Right renal cortex interstitium (tissue), 3 donors: ENCODE measurements around the gene BSCL2. TPM values are rescaled to one million over a fixed set of nuclear protein-coding genes. Genes with fewer than 3 reads are reported as not detected.
A peak's percentile ranks its signal among the peaks of the same experiment; 100 is the strongest.
"Not testable (repeated sequence)": the region's sequence is repeated elsewhere in the genome, so short reads cannot be mapped to it uniquely, and the experiment has no call there.

ENCODE experiments used
- DNase-seq, 3 donors: peaks; one replicate each; pipeline ENCODE4 v3.0.0-alpha.2; 2013; ENCODE audit warnings: low read depth in 3 of 3, low spot score in 2 of 3
- polyA plus RNA-seq, 3 donors: library from polyadenylated mRNA; unstranded; fragments of 120-200 nt; gene quantifications; one replicate each; pipeline ENCODE4 v1.2.1, GENCODE V29; 2013; ENCODE audit not compliant: insufficient read length in 3 of 3

BSCL2 gene
- polyA plus RNA-seq, 3 donors = 65.2 to 74.4 (median 71.1) TPM

- no peak for DNase-seq
Measured at GRCh38 chr11:62689421-62690183, 17.6 kb downstream of the BSCL2 start, which contains the start of gene LRRN4CL. Gene LRRN4CL, minus strand, starts transcription at chr11:62689530. Its CDS starts 1,022 bp downstream, at chr11:62688508.

DNA sequence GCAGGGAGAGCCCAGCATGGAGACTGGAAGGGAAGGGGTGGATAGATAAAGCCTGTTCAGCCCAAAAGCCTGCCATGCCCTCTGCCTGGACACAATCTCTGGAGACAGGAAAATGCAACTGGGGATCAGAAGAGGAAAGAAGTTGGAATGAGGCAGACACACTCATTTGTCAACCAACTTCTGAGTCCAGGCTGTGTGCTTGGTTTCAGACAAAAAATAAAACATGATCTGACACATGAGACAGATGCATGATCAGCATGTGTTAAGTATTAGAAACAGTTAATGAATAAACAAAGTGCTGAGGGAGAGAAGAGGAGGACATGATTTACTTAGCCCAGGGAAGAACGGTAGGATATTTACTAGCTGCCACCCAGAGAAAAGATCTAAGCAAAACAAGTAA is 18.7 kb downstream of the BSCL2 start:
- no peak for DNase-seq

GRCh38 chr11:62687508-62688396 is 19.5 kb downstream of the BSCL2 start:
- no peak for DNase-seq

GRCh38 chr11:62682518-62682917 is 24.7 kb downstream of the BSCL2 start:
- no peak for DNase-seq

DNA sequence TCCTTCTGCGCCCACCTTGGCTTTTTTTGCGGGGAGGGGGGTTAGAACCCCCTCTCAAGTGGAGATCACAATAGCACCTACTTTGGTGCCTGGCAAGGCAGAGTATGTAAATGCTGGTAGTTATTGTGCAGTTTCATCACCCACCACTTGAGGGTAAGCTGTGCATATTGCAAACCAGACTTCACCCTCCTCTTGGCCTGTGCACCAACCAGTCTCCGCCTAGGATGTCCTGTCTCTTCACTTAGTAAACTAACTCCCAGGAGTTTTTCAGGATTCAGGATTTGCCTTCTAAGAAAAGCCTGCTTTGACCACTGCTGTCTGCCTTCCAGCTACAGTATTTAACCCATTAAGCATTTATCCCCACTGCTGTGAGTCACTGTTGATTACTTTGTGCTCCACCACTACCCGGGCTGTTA is 26.4 kb downstream of the BSCL2 start:
- DNase-seq = no peak

GRCh38 chr11:62678770-62679696 is 28.2 kb downstream of the BSCL2 start, which contains the start of gene UBXN1:
Gene UBXN1, minus strand, starts transcription at chr11:62679073. Its CDS starts 150 bp downstream, at chr11:62678923.
- DNase-seq = peak in 1 of 3 donors; percentile 76

DNA sequence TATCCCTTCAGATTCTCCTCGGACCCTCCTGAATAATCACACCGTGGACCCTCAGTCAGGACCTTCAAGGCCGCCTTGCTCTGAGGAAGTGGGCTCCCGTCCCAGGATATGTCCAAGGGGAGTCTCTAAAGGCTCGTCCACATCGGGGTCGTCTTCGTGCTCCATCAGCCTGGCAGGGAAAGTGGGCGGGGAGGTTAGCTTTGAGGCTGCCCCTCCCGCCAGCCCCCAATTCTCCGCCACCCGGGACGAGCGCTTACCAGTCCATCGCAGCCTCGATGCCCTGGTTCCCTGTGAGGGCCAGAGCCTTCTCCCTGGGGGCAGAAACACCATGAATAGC is 28.8 kb downstream of the BSCL2 start:
- no peak for DNase-seq

DNA sequence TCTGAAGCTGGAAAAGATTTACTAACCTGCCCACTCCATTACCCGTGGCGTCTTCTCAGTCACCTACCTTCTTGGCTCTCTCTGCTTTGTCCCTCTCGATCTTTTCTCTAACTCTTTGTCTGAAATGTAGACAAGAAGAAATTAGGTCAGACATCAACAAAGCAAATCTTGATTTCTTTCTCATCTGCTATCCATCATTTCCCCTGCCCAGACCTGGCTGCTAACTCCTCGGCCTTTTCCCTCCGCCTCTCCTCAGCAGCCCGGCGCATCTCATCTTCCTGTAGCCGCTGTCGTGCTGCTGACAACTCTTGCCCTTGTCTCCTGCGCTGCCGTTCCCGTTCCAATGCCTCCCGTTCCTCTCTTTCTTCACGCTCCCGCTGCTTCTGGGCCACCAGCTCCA is 29.5 kb downstream of the BSCL2 start:
- no peak for DNase-seq

DNA sequence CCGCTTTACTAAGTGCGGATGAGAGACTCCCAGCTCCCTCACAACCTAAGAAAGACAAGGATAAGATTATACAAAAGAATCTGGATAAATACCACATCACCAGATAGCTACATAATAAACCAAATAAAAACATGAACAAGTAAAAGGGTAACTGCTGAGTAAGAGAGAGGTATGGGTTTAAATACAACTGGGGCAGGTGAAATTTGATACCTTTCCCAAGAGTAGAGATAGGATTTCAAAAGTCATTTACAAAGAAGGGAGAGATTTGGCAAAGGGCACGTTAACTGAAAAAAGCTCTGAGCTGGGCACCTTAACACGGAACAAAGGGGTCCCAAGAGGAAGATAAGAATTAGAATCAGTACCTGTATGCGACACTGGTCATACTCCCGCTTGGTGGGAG is 30.1 kb downstream of the BSCL2 start:
- DNase-seq = no peak

DNA sequence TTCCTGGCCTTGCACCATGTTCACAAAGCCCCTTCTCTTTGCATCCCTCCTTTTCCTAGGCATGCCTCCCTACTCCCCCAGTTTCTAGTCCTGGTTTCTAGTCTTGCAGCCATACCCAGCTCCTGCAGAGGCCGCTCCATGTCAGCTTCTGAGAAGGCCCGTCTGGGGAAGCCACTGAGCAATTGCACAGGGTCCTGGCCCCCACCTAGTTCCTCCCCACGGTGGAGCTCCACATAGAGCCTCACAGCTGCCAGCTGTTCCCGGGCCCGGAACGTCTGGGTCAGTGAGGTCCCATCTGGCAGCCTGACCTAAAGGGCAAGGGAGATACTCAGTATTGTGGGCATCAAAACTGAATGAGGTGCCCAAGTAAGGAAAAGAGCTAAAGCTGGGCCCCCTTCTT is 30.5 kb downstream of the BSCL2 start:
- no peak for DNase-seq

GRCh38 chr11:62675415-62675814 is 31.8 kb downstream of the BSCL2 start:
- DNase-seq = not testable (repeated sequence)

DNA sequence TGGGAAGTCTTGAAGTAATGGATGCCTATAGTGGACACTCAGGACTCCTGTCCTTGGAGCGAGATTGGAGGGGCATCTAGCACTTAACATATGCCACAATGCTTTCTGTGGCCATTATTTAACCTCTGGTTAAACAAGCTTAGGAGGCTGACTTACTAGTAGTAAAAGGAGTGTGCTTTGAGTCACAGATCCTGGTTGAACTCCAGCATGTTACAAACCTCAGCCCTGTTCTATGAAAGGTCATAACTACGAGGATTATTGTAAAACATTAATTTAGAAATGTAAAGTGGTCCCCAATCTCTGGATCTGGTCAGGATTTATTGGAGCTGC is 34.1 kb downstream of the BSCL2 start:
- DNase-seq = no peak

- DNase-seq = peak in 1 of 3 donors; percentile 68
Measured at GRCh38 chr11:62671608-62672389, 35.4 kb downstream of the BSCL2 start, which contains the start of the genes LBHD1 and UQCC3. Gene LBHD1, minus strand, starts transcription at chr11:62672267. Its CDS starts 2,236 bp downstream, at chr11:62670031. Gene UQCC3, plus strand, starts transcription at chr11:62671673. Its CDS starts 73 bp downstream, at chr11:62671746.

- DNase-seq = no peak
Measured at GRCh38 chr11:62671236-62671607, 36.0 kb downstream of the BSCL2 start.

DNA sequence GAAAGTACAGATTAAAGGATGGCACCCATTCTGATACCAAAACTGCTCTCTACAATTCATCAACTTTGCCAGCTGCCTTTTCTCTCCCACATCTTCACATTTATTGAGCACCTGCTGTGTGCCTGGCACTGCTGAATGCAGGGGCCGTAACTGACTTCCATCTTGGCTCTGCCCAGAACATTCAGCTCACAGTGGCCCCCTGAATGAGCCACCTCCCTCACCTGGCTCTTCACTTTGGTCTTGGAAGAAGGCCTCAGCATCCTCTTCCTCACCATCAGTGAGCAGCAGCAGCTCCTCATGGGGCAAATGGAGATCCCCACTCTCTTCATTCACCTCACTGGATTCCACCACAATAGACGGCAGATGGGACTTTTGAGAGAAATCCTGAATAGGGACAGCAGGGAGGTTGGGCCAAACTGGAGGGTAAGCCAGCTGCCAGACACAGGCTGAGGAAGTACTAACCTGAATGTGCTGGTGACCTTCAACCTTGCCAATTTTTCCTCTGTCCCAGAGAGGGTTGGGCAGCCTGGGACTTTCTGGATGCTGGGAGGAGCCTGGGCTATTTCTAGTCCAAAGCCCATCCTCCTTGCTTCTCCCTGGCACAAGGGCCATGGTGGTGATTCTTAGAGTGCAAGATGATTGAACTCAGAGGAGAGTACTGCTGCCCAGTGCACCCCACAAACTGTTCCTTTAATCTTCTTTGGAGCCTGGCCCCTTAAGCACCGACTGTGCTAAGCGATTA is 37.6 kb downstream of the BSCL2 start:
- DNase-seq = no peak

- DNase-seq = no peak
Measured at GRCh38 chr11:62667460-62667859, 39.8 kb downstream of the BSCL2 start.

- DNase-seq = no peak
Measured at GRCh38 chr11:62666259-62666926, 40.8 kb downstream of the BSCL2 start.

- DNase-seq = peak in 1 of 3 donors; percentile 57
Measured at GRCh38 chr11:62665599-62666258, 41.5 kb downstream of the BSCL2 start.
